HTERT RPE-1 (cell line): ENCODE measurements around the gene MYOM1.

ENCODE experiments used
- in situ Hi-C: fragments of 300-500 bp; cut with MboI; formaldehyde crosslinking; loops from 4 replicates; pipeline ENCODE4 v1.14.3; 2020; ENCODE audit warnings: low sequenced_read_pairs

The MYOM1 gene

DNA sequence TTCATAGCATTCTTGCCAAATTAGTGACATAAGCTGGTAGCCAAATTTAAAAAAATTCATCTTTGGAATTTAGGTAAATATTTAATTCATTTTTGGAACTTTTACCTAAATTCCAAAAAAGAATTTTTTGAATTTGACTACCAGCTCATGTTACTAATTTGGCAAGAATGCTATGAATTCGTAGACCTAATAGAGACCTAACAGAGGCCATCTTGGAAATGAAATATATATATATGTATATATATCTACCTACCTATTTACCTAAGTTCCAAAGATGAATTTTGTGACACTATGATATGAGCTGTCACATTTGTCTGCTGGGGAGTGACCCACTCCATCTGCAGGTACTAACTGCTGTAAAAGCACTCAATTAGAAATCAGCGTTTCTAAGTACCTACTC, 65.6 kb downstream of the MYOM1 start:
- in situ Hi-C loops, result no loop called here

DNA sequence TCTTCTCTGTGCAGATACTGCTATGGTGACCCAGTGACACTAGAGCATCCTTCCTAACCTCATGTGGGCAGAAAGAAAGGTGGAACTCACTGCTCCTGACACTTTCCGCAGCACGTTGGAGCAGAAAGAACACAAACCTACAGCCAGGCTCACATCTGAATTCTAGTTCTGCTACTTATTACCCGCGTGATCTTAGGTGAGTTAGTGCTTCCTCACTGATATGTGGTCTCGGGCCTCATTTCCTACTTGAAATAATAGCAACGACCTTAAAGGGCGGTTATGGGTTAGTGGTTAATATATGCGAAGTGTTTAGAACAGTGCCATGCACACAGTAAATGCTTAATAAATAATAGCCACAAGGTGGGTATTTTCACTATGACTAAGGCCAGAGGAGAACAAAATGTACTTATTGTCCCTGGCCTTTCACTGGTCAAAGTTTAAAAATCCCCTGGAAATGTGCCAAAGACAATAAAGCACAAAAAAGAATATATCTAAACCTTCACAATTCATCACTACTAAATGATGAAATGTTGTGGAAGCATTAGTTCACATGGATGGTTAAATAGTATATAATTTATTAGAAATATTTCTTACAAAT, 66.6 kb downstream of the MYOM1 start:
- in situ Hi-C loops, result no loop called here

DNA sequence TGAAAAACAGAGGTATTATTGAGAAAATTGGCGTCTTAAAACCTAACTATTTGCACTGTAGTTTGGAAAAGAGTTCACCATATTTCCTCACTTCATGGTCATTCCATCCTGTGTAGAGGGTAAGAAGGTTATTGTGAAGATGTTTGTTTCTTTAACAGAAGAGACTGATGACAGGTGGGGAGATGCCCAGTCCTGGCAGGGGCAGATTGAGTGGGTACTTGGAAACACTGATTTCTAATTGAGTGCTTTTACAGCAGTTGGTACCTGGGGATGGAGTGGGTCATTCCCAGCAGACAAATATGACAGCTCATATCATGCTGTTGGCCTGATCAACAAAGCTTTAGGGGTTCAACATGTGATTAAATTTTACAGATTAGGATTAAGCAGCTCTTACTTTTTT, 67.5 kb downstream of the MYOM1 start:
- in situ Hi-C loops, result no loop called here

DNA sequence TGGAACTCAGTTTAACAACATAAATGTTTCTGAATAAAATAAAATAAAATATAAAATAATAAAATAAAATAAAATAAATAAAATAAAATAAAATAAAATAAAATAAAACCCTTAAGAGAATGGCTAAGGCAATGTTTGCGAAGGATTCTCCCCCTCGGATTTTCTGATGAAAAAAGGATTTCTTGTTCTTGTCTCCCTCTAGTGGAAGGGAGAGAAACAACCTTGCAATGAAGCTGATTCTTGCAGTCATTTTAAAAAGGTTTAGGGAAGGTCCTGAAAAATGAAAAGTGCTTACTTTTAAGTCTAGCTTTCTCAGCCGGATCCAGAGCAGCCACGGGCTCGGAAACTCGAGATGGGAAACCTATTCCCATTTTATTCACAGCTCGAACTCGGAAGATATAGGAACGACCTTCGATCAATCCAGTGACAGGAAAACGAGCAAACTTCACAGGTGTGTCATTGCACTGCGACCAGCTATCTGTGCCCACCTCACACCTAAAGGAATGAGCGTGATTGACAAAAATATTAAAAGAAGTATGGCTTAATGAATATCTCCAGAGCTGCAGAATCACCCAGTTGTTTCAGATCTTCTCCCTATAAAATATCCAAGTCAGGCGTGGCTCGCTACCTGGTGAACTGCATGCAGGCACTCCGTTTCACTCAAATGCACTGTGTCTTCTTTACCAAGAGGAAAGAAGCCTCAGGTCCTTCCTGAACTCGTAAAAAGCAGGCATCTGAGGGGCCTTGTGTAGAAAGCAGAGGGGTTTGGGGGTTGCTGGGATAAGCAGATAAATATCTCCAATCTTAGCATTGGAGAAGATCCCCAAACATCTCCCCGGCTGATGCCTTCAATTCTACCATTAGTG, 68.1 kb downstream of the MYOM1 start:
- in situ Hi-C loops, result no loop called here

DNA sequence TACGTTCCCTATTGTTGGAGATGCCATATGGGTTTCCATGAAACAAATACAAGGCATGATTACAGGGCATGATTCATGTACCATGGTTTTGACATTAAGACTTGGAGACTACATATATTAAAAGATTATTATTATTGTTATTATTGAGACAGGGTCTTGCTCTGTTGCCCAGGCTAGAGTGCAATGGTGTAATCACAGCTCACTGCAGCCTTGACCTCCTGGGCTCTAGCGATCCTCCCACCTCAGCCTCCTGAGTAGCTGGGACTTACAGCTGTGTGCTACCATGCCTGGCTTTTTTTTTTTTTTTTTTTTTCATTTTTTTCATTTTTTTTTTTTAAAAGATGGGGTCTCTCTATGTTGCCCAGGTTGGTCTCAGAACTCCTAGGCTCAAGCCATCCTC, 69.1 kb downstream of the MYOM1 start:
- in situ Hi-C loops, result no loop called here

DNA sequence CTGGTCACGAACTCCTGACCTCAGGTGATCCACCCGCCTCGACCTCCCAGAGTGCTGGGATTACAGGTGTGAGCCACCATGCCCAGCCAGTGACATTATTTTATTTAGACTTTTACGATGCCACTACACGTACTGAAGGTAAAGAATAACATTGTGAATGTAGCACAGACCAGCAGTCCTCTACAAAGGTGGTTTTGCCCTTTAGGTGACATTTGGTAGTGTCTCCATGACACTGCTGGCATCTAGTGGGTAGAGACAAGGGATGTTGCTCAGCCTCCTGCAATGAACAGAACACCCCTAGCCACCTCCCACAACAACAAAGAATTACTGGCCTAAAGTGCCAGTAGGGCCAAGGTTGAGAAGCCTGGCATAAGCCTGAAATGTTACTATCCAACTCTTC, 69.5 kb downstream of the MYOM1 start:
- in situ Hi-C loops, result no loop called here

DNA sequence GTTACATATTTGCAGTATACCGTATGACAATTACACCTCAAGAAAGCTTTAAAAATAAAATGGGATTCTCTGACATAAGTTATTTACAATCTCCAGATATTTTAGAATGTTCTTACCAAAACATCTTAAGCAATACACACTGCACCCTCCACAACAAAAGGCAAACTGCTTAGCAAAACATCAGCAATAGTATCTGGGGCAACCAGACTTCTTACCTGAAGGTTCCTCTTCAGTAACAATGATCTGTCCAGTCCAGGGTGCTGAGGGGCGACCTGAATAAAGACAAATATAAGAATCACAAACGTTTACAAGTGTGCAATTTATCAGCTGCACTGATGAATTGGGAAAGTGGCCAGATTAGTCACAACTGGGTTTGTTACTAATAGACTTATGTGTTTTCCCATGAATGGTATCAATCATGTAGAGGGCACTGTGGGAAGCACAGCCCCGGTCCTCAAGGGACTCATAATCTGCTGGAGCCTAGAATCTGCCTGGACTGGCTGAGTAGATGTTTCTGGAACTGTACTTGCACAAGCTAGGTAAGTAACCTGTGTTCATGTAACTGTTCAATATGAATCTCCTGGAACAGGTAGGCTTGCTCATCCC, 70.7 kb downstream of the MYOM1 start:
- in situ Hi-C loops, result no loop called here

DNA sequence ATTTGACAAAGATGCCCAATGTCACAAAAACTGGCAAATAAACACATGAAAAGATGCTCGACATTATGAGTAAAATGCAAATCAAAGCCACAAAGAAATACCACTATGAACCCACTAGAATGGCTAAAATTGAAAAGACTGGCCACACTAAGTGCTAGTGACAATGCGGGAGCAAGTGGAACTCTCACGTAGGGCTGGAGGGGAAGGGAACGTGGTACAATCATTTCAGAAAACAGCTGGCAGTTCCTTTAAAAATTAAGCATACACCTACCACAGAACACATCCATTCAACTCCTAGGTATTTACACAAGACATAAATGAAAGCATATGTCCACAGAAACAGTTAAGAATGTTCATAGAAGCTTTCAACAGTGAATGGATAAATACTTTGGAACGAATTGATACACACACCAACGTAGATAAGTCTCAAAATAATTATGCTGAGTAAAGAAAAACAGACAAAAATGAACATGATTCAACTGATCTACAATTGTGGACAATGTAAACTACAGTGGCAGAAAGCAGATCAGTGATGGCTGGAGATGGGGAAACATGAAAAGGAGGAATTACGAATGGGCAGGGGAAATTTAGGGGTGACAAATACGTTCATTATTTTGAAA, 71.7 kb downstream of the MYOM1 start:
- in situ Hi-C loops, result no loop called here

- in situ Hi-C loops, result no loop called here
Measured at GRCh38 chr18:3140986-3141639, 78.7 kb downstream of the MYOM1 start.

DNA sequence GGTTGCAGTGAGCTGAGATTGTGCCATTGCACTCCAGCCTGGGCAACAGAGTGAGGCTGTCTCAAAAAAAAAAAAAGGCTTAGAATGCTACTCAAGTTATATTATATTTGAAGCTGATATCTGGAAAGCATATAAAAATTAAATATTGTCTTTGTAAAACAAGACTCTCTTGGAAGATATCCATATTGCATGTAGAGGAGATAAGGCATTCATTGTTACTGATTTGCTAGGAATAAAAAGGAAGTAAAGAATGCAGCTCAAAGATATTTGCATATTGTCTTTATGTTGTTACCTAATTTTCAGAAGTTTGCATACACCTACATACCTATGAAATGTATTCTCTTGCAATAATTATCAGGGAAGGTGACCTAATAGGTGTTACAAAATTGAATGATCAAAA, 79.4 kb downstream of the MYOM1 start:
- in situ Hi-C loops, result no loop called here

DNA sequence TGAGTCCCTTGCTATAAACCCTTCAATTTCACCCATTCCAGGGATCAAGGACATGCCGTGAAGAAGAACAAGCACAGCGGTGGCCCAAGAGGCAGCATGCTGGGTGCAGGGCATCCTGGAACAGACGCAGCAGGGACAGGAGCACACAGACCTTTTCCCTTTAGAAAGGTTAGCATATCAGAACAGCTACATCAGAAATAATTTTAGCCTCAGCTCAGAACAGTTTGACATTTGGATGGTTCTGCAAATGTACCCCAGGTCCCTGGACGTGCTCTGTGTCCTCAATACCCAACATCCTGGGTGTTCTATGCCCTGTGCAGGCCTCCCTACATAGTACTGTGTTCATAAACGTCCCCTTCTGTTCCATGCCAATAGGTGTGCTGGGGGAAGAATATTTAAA, 80.4 kb downstream of the MYOM1 start:
- in situ Hi-C loops, result no loop called here

DNA sequence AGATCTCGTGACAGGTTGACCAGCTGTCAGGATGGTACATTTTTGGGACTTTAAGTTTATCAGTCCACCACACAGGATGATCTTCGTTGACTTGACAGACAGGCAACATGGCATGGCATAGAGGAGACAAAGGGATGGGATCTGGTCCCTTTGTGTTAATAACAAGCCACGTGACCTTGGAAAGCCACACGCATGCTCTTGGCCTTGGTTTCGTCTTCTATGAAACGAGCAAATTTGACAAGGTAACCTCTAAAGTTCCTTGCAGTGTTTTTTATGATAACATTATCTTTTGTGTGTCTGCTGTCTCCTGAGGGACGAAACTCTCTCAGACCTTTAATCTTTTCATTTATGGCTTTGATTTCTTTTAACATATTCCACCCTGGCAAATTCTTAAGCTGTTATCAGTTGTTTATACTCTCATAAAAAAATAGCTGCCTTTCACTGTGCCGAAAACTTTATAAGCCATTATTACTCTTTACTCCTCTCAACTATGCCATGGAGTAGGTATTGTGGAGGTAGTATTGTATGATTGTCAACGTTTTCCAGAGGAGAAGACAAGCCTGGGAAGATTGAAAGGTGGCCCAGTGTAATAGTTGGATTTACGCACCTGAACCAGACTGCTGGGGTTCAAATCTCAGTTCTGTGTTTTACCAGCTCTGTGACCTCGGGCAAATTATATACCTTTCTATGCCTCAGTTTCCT, 81.3 kb downstream of the MYOM1 start:
- in situ Hi-C loops, result no loop called here

DNA sequence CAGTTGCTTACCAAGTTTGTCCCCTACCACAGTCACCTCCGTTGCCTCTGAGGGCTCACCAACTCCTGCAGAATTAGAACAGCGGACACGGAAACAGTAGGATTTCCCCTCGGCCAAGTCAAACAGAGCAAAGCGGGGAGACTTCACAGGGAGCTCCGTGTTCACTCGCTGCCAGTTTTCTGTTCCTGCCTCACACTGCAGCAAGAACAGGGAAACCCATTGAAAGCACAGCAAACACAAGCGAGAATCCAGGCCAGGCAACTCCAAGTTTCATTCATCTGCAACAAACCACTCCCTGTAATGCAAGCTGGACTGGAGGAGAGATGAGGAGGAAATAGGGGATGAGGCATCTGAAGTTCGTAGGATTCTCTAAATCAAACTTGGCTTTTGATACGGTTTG, 84.2 kb downstream of the MYOM1 start:
- in situ Hi-C loops, result no loop called here

- in situ Hi-C loops, result no loop called here
Measured at GRCh38 chr18:3132700-3133099, 87.1 kb downstream of the MYOM1 start.

- in situ Hi-C loops, result no loop called here
Measured at GRCh38 chr18:3130344-3130743, 89.4 kb downstream of the MYOM1 start.

DNA sequence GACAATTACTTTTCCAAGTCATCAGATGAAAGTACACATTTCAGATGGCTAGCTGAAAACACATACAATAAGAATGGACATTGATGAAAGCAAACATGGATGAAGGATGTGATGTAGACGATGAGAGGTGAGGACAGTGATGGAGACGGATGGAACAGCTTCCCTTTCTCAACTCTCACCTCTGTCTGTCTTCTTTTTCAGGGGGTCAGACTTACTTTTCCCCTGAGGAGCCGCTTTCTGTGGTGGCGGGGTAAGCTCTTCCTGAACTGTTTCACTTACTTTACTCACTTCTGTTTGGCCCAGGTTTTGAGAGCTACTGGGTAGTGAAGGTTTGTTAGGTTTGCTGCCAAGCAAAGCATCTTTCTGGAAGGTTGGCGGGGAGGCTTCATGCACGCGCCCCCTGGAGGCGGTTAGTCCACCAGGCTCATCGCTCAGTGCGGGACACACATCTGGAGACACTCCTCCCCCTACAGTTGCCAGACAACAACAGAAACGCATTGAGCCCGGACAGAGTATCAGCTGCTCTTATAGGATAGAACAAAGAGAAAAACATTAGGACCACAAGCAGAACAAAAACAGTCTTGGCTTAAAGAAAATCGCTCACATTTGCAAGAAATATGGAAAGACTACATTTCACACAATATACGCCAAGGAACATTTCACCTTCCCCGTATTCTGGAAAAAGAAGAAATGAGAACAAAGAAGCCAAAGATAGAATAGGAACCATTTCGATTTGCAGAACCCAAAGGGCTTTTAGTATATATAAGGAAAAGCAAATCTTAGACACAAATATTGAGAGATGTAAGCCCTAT, 90.5 kb downstream of the MYOM1 start:
- in situ Hi-C loops, result no loop called here

- in situ Hi-C loops, result no loop called here
Measured at GRCh38 chr18:3126457-3127097, 93.2 kb downstream of the MYOM1 start.

DNA sequence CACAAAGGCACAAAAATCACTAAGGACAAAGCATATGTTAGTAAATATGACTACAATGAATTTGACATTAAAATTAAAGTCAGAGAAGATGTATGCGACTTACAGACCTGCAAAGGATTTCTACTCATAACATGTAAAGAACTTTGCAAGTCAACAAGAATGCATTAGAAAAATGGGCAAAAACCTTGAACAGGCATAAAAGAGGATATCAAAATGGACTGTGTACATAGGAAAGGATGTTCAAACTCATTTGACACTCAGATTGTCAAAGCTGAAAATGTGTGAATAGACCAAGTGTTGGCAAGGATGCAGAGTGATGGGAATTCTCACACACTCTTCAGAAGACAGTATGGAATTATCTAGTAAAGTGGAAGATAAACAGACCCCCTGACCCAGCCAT, 94.9 kb downstream of the MYOM1 start:
- in situ Hi-C loops, result no loop called here

- in situ Hi-C loops, result no loop called here
Measured at GRCh38 chr18:3122851-3123250, 96.9 kb downstream of the MYOM1 start.
